Heart right ventricle (tissue), 16 donors: Measurements from ENCODE around the gene ELOB. TPM values are rescaled to one million over a fixed set of nuclear protein-coding genes. Genes with fewer than 3 reads are reported as not detected.

Experiments
- ATAC-seq, 8 donors: fragments of 200-7000 bp; cut with Tn5 transposase; one replicate each; pipeline ENCODE4 v1.9.1; 2020; ENCODE audit warnings: mild to moderate bottlenecking in 8 of 8, moderate library complexity in 8 of 8, moderate number of reproducible peaks in 1 of 8
- DNase-seq, 2 donors: peaks; one replicate each; pipeline ENCODE4 v3.0.0-alpha.2; 2020
- H3K27ac ChIP-seq, 10 donors: fragments of 200-600 bp; sonication (generic) in 2 of 10; one replicate each; pipeline versions ENCODE4 v1.5.0 to v1.8.0; 2020 to 2022; ENCODE audit warnings: mild to moderate bottlenecking in 3 of 10
- H3K27me3 ChIP-seq, 7 donors: fragments of 200-600 bp; one replicate each; pipeline ENCODE4 v1.8.0; 2021 to 2022; ENCODE audit warnings: mild to moderate bottlenecking in 2 of 7
- H3K36me3 ChIP-seq, 9 donors: fragments of 200-600 bp; sonication (generic) in 1 of 9; one replicate each; pipeline versions ENCODE4 v1.5.0 to v1.8.0; 2020 to 2022; ENCODE audit warnings: mild to moderate bottlenecking in 2 of 9
- H3K4me1 ChIP-seq, 9 donors: fragments of 200-600 bp; sonication (generic) in 1 of 9; one replicate each; pipeline versions ENCODE4 v1.5.0 to v1.8.0; 2020 to 2022; ENCODE audit warnings: mild to moderate bottlenecking in 4 of 9
- H3K4me3 ChIP-seq, 10 donors: fragments of 200-600 bp; sonication (generic) in 2 of 10; one replicate each; pipeline versions ENCODE4 v1.5.0 to v1.8.0; 2020 to 2022; ENCODE audit warnings: mild to moderate bottlenecking in 7 of 10, moderate library complexity in 2 of 10
- H3K9me3 ChIP-seq, 11 donors: fragments of 200-600 bp in 10 of 11; sonication (generic) in 2 of 11; one replicate each; pipeline versions ENCODE4 v1.5.0 to v1.8.0; 2013 to 2022; ENCODE audit warnings: mild to moderate bottlenecking in 2 of 11, control low read depth in 1 of 11, moderate library complexity in 1 of 11
- WGBS, 2 donors: extraction: QIAGEN DNeasy Blood & Tissue Kit; methylation state at CpG; one replicate each; pipeline ENCODE4 v1.1.7; 2013; ENCODE audit warnings: inconsistent platforms in 1 of 2; 5-methylcytosine and 5-hydroxymethylcytosine counted together
- intact Hi-C, 10 donors: fragments of 100-400 bp; cut with DNase I; formaldehyde crosslinking; loops; one replicate each; pipeline versions ENCODE4 v1.11.1 to v1.14.2; 2022
- polyA plus RNA-seq, 2 donors: library from polyadenylated mRNA; stranded (reverse); fragments of 200-250 nt; gene quantifications; one replicate each; pipeline ENCODE4 v1.2.3, GENCODE V29; 2013
- total RNA-seq, 10 donors: library from RNA; stranded (reverse); fragmentation: NEBNext Ultra II Directional in 3 of 10; extraction: Animal tissue kit (Norgen Biotek cat#: 25700) in 3 of 10; gene quantifications; one replicate each; pipeline versions ENCODE4 v1.2.1 to v1.2.4, GENCODE V29; 2021 to 2023
- TF ChIP-seq, protein P1 (sequence below), 9 donors: fragments of 200-600 bp; sonication (generic) in 2 of 9; IDR thresholded peaks; one replicate each; pipeline versions ENCODE4 v1.5.0 to v1.8.0; 2021 to 2022; ENCODE audit warnings: antibody characterized with exemption in 9 of 9, mild to moderate bottlenecking in 5 of 9, moderate library complexity in 1 of 9
- donor health status: Arrhythmogenic right ventricular cardiomyopathy.
- donor health status: ischemic (EF 13 %, LVEDD 7.1; RV severe dilation, severe dysfunction).
- donor health status: healthy with polysubstance abuse.
- donor health status: DM: no; HTN: yes; CAD: no.
- donor health status: DM: no; HTN: no; CAD: no.
- donor health status: ischemic (EF 25% LVEDD 6.9; RV normal size, moderate dysfunction).
- donor health status: ischemic (EF 25% LVEDD 5.7; RV mildly dilated, moderate dysfunction).
- donor health status: healthy.
- donor health status: DM: yes; HTN: yes; CAD: no.
- donor health status: Ischemic cardiomyopathy.
- donor health status: ischemic (EF 35%, LVEDD 5.7; RV mildly dilated, moderate dysfunction).
- donor health status: nonischemic (EF 11% LVEDD 7.7; RV severe dilation, severe dysfunction).
- donor health status: DM: yes; HTN: yes; CAD: no.
- donor health status: PGD.
- donor health status: ischemic (EF 29% LVEDD 5.4; RV normal size, mild dysfunction).
- donor health status: nonischemic (EF 23%, LVEDD 6.1; RV moderate dilation, normal function).

Gene ELOB
- total and polyA plus RNA-seq, 12 donors = 248 to 1,196 (median 332) TPM

DNA sequence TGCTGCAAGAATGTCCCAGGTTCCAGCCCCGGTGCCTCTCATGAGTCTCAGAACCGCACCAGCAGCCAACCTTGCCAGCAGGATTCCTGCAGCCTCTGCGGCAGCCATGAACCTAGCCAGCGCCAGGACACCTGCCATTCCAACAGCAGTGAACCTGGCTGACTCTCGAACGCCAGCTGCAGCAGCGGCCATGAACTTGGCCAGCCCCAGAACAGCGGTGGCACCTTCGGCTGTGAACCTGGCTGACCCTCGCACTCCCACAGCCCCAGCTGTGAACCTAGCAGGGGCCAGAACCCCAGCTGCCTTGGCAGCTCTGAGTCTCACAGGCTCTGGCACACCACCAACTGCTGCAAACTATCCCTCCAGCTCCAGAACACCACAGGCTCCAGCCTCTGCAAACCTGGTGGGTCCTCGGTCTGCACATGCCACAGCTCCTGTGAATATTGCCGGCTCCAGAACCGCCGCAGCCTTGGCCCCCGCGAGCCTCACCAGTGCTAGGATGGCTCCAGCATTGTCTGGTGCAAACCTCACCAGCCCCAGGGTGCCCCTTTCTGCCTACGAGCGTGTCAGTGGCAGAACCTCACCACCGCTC lies 9.8 kb downstream of the ELOB start:
- no peak for ATAC-seq
- intact Hi-C loops = no loop called here
- 86 to 88% methylated on average over 19 of the region's 19 CpGs for WGBS, 2 donors

DNA sequence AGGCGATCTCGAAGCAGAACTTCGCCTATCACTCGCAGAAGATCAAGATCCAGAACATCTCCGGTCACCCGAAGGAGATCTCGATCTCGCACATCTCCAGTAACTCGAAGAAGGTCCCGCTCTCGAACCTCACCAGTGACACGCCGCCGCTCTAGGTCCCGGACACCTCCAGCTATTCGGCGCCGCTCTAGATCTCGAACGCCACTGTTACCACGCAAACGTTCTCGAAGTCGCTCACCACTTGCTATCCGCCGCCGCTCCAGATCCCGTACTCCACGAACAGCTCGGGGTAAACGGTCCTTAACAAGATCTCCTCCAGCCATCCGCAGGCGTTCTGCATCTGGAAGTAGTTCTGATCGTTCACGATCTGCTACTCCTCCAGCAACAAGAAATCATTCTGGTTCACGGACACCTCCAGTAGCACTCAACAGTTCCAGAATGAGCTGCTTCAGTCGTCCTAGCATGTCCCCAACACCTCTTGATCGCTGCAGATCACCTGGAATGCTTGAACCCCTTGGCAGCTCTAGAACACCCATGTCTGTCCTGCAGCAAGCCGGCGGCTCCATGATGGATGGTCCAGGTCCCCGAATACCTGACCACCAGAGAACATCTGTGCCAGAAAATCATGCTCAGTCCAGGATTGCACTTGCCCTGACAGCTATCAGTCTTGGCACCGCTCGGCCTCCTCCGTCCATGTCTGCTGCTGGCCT lies 10.5 kb downstream of the ELOB start:
- WGBS, 2 donors = 95 to 96% methylated on average over 44 of the region's 44 CpGs
- Histone ChIP-seq H3K4me3 (no peak overlapping the region), H3K27ac (no peak overlapping the region), H3K9me3 (no peaks in the 10 kb centered on the region), H3K36me3 (peaks cover 10 to 100% (median 100%) of the 10 kb centered on the region in 9 donors), H3K27me3 (no peaks in the 10 kb centered on the region), H3K4me1 (peaks cover 0 to 37% (median 10%) of the 10 kb centered on the region in 9 donors)
- ATAC-seq (no peak), DNase-seq (no peak)
- intact Hi-C loops = no loop called here
- TF ChIP-seq, protein P1, sequence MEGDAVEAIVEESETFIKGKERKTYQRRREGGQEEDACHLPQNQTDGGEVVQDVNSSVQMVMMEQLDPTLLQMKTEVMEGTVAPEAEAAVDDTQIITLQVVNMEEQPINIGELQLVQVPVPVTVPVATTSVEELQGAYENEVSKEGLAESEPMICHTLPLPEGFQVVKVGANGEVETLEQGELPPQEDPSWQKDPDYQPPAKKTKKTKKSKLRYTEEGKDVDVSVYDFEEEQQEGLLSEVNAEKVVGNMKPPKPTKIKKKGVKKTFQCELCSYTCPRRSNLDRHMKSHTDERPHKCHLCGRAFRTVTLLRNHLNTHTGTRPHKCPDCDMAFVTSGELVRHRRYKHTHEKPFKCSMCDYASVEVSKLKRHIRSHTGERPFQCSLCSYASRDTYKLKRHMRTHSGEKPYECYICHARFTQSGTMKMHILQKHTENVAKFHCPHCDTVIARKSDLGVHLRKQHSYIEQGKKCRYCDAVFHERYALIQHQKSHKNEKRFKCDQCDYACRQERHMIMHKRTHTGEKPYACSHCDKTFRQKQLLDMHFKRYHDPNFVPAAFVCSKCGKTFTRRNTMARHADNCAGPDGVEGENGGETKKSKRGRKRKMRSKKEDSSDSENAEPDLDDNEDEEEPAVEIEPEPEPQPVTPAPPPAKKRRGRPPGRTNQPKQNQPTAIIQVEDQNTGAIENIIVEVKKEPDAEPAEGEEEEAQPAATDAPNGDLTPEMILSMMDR (IDR thresholded peaks at IDR 0.05) = no peak

More for the DNA sequence above, 9.8 kb downstream of the ELOB start:
- no peak for DNase-seq
- Histone ChIP-seq H3K36me3 (peaks cover 10 to 100% (median 99%) of the 10 kb centered on the region in 9 donors), H3K27ac (no peak overlapping the region), H3K4me1 (peaks cover 0 to 41% (median 10%) of the 10 kb centered on the region in 9 donors), H3K9me3 (no peaks in the 10 kb centered on the region), H3K27me3 (no peaks in the 10 kb centered on the region), H3K4me3 (no peak overlapping the region)
- TF ChIP-seq, protein P1 (IDR thresholded peaks at IDR 0.05) = no peak

DNA sequence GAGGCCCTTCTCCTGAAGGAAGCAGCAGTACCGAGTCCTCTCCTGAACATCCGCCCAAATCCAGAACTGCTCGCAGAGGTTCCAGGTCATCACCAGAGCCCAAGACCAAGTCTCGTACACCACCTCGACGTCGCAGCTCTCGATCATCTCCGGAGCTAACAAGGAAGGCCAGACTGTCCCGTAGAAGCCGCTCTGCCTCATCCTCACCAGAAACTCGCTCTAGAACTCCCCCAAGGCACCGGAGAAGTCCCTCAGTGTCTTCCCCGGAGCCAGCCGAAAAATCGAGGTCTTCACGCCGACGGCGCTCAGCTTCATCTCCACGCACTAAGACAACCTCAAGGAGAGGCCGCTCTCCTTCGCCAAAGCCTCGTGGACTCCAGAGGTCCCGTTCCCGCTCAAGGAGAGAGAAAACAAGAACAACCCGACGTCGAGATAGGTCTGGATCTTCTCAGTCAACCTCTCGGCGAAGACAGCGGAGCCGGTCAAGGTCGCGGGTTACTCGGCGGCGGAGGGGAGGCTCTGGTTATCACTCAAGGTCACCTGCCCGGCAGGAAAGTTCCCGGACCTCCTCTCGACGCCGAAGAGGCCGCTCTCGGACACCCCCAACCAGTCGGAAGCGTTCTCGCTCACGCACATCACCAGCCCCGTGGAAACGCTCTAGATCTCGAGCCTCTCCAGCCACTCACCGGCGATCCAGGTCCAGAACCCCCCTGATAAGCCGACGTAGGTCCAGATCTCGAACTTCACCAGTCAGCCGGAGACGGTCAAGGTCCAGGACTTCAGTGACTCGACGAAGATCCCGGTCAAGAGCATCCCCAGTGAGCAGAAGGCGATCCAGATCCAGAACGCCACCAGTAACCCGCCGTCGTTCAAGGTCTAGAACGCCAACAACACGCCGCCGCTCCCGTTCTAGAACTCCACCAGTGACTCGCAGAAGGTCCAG lies 11.3 kb downstream of the ELOB start:
- Histone ChIP-seq H3K27me3 (no peaks in the 10 kb centered on the region), H3K4me3 (no peak overlapping the region), H3K27ac (no peak overlapping the region), H3K9me3 (no peaks in the 10 kb centered on the region), H3K36me3 (peaks cover 10 to 100% (median 98%) of the 10 kb centered on the region in 9 donors), H3K4me1 (peaks cover 0 to 37% (median 10%) of the 10 kb centered on the region in 9 donors)
- DNase-seq (no peak), ATAC-seq (no peak)
- TF ChIP-seq, protein P1 (IDR thresholded peaks at IDR 0.05) = no peak
- WGBS, 2 donors = 98% methylated on average over 73 of the region's 73 CpGs
- intact Hi-C loops = no loop called here

DNA sequence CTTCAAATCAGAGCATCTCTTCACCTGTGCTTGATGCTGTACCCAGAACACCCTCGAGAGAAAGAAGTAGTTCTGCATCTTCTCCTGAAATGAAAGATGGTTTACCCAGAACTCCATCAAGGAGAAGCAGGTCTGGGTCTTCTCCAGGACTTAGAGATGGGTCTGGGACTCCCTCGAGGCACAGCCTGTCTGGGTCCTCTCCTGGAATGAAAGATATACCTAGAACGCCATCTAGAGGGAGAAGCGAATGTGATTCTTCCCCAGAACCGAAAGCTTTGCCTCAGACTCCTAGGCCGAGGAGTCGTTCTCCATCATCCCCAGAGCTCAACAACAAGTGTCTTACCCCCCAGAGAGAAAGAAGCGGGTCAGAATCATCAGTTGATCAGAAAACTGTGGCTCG lies 12.4 kb downstream of the ELOB start:
- TF ChIP-seq, protein P1 (IDR thresholded peaks at IDR 0.05) = no peak
- Histone ChIP-seq H3K9me3 (no peaks in the 10 kb centered on the region), H3K4me3 (no peak overlapping the region), H3K27ac (no peak overlapping the region), H3K27me3 (no peaks in the 10 kb centered on the region), H3K4me1 (peaks cover 0 to 29% (median 12%) of the 10 kb centered on the region in 9 donors), H3K36me3 (peaks cover 10 to 100% (median 95%) of the 10 kb centered on the region in 9 donors)
- DNase-seq (no peak), ATAC-seq (no peak)
- 96 to 98% methylated on average over 9 of the region's 9 CpGs for WGBS, 2 donors
- intact Hi-C loops = no loop called here
